Activated CD8-positive, alpha-beta memory T cell treated with anti-CD3 and anti-CD28 coated beads, Interleukin-2, amount 50 U/mL, for 24 hours (primary cell): ENCODE results near the gene OSBP.

Source experiments
- DNase-seq: peaks from one replicate; pipeline ENCODE4 v3.0.0-alpha.2; 2020; ENCODE audit errors: extremely low read depth

Gene OSBP

DNA sequence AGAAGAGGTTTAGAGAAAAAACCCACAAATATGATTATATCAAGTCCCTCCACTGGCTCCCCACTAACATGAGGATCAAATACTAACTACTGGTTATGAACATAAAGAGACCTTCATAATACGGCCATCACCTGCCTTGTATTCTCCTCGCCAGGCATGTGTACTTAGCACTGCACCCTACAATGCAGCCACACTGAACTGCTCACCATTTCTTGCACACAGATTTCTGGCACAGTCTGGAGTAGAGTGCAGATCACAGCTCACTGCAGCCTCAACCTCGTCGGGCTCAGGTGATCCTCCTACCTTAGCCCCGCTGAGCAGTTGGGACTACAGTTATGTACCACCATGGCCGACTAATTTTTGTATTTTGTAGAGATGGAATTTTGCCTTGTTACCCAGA is 13.1 kb downstream of the OSBP start:
- no peak for DNase-seq

- no peak for DNase-seq
Observed at GRCh38 chr11:59601788-59602187, 13.8 kb downstream of the OSBP start.

DNA sequence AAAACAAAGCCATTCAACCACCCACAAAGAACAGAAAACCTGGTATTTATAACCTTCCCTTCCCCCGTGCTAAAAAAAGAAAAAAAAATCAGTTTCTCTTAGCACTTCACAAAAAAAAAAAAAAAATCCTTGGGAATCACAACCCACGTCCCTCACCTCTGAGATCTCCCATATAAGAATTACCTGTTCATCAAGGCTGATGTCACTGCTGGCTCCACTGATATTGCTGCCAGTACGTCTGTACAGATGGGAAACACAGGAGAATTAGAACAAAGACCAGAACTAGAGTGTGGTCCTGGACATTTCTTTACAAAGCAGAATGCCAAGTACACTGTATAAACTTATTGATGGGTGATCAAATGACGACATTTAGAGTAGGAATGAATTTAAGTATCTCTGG is 14.9 kb downstream of the OSBP start:
- DNase-seq: no peak

DNA sequence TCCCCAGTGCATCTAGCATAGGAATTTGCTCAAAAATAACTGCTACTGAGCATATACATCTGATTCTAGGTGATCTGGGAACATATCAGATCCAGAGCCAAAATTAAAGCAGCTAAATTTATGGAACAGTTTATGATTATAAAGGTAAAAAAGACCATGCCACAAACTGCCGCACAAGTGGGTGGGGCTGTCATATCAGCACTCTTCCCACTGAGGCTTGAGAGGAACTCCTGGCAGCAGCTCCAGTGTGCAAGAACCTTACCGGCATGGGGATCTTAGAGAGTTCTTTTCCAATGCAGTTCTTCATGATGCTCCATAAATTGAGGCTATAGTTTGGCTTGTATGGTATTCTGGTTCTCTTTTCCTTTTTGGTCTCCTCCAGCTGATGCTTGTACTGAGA is 15.3 kb downstream of the OSBP start:
- DNase-seq: no peak

DNA sequence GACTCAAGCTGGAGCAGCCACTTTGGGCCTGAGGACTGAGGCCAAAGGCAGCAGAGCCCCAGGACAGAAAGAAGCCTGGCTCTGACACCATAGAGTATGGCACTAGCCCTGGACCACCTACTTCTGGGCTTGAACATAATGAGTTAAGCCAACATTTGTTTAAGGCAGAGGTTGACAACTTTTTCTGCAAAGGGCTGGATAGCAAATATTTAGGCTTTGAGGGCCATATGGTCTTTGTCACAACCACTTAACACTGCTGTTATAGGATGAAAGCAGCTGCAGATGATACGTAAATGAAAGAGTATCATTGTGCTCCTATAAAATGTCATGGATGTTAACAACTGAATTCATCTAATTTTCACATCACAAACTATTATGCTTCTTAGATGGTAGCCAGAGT is 16.6 kb downstream of the OSBP start:
- no peak for DNase-seq

GRCh38 chr11:59584294-59584693 is 31.3 kb downstream of the OSBP start:
- no peak for DNase-seq

DNA sequence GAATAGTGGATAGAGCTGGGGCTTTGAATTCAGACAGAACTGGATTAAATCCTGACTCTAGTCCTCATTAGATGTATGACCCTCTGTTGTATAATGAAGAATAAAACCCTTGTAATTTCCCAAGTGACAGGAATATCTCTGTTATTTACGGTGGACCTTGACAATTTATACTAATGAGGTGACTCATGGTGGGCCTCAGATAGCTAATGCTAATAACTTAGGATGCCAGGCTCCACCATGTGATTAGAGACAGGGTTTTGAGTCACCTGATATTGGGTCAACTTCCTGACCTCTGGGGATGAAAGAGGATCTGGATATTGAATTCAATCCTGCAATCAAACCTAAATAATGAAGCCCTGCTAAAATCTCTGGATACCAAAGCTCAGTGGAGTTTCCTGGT is 33.6 kb downstream of the OSBP start:
- DNase-seq: no peak

- no peak for DNase-seq
Observed at GRCh38 chr11:59578369-59578768, 37.2 kb downstream of the OSBP start.

- DNase-seq: no peak
Observed at GRCh38 chr11:59575505-59575904, 40.1 kb downstream of the OSBP start.

DNA sequence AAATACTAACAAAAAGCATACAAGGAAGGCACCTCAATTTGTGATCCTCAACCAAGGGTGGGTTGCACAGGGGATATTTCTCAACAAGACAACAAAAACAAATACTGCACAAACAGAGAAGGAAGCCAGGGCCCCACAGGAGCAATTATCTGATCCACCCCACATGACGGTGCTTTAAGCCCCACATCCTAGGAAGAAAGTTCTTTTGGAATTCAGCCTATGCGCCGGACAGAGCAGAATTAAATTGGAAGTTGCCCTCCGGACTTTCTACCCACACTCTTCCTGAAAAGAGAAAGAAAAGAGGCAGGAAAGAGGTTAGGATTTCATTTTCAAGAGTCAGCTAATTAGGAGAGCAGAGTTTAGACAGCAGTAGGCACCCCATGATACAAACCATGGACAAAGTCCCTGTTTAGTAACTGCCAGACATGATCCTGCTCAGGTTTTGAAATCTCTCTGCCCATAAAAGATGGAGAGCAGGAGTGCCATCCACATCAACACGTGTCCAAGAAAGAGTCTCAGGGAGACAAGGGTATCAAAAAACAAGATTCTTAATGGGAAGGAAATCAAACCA is 40.6 kb downstream of the OSBP start:
- no peak for DNase-seq

- no peak for DNase-seq
Observed at GRCh38 chr11:59574467-59574866, 41.1 kb downstream of the OSBP start.

DNA sequence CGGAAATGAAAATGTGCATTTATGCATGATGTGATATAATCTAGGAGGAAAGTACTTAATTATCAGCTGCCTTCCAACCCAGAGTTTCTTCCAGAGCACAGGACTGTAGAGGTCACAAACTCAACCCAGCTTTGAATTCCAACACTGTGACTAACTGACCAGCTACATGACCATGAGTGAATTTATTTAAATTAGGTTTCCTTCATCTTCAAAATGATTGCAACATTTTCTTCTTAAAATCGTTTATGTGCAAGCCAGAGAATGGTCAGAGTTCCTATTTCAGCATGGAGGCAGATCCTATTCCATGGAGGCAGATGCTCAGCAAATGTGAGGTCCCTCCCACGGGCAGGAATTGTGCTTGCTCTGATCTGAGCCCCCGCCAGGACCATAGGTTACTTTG is 42.4 kb downstream of the OSBP start:
- DNase-seq: no peak

- DNase-seq: no peak
Observed at GRCh38 chr11:59572091-59572490, 43.5 kb downstream of the OSBP start.

GRCh38 chr11:59562292-59562691 is 53.3 kb downstream of the OSBP start:
- no peak for DNase-seq

- DNase-seq: peak; percentile 60
Observed at GRCh38 chr11:59560702-59561473, 54.7 kb downstream of the OSBP start.

DNA sequence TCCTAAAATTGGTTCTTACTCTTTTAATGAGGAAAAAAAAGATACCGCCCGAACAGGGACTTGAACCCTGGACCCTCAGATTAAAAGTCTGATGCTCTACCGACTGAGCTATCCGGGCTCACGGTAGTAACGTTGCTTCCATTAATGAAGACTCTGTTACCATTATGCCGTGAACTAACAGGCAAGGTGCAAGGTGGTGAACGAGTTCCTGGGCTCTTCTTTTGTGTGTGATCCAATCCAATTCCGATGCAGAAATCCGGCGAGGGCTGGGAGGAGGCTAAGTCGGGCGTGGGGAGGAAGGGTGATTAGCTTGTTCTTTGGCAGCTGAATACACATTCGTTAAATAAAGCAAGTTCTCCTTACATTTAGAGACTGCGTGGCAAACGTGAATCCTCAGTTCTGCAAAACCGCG is 55.3 kb downstream of the OSBP start:
- peak; percentile 60 for DNase-seq

- DNase-seq: no peak
Observed at GRCh38 chr11:59559886-59560285, 55.7 kb downstream of the OSBP start.

GRCh38 chr11:59558270-59558643 is 57.3 kb downstream of the OSBP start:
- no peak for DNase-seq

GRCh38 chr11:59556917-59557348 is 58.6 kb downstream of the OSBP start:
- DNase-seq: no peak

DNA sequence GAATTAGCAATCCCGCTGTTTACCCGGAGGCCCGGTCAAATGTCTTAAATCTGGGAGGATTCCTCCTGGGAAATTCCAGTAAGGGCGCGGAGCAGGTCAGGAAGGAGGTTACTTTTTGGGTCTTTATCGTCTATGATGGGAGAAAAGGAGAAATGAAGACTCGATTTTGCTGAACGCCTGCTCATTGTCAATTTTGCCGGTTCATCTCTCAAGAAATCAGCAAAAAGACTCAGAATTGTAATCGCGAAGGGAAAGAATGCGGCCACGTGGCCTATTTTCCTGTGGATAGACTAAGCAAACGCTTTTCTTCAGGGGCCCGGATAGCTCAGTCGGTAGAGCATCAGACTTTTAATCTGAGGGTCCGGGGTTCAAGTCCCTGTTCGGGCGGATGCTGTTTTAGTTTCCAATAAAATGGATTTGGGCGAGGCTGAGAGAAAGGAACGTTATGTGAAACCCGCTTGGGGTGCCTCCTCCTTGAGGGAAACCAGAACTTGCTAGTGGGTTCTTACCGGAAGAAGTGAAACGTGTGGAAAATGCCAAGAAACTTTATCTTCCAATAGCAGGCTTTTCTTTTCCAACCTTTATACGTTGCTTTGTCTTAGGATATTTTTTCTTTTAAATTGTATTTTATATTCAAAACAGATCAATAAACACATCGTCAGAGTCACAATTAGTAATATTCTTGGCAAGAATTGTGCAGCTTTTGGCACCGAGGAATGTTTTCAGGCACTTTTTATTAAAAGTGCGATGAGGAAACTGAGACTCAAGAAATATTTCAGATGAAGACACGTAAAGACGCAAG is 59.3 kb downstream of the OSBP start:
- peak; percentile 71 for DNase-seq

GRCh38 chr11:59555601-59556114 is 59.9 kb downstream of the OSBP start:
- no peak for DNase-seq

DNA sequence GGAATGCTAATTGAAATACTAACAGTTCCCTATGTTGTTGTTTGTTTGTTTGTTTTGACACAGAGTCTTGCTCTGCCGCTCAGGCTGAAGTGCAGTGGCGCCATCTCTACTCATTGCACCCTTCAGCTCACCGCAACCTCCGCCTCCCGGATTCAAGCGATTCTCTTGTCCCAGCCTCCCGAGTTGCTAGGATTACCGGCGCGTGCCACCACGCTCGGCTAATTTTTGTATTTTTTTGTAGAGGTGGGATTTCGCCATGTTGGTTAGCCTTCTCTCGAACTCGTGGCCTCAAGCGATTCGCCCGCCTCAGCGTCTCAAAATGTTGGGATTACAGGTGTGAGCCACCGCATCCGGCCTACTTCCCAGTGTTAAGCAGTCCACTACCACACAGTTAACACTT is 62.3 kb downstream of the OSBP start:
- DNase-seq: no peak

DNA sequence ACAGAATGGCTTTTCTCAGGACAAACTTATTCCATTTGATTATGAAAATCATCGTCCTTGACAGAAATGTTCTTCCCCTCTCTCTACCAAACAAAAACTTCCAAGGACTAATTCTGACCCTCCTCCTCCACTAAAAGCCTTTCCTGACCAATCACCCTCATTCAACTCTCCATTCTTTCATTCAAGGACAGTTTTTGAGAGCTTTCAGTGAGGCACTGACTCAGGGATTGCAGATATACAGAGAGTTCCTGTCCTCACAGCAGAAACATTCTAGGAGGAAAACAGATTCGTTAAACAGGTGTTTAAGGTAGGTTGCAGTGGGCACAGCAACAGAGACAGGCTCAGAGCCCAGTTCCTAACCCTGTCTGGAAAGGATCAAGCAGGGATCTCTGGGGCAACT is 62.7 kb downstream of the OSBP start:
- no peak for DNase-seq
